ENCODE measurements around the gene ADD3. TPM values are rescaled to one million over a fixed set of nuclear protein-coding genes. Genes with fewer than 3 reads are reported as not detected.

The ADD3 gene
- total RNA-seq, 1 experiment from 2014 or later, result 86.7 TPM

- no peak for TF ChIP-seq ZNF281 (CRISPR knock-in tag; IDR thresholded peaks at IDR 0.05)
- no peak for TF ChIP-seq NR2C2 (CRISPR knock-in tag; IDR thresholded peaks at IDR 0.05)
- TF ChIP-seq FOXK1 (CRISPR knock-in tag; IDR thresholded peaks at IDR 0.05), result no peak
- TF ChIP-seq, protein P1, sequence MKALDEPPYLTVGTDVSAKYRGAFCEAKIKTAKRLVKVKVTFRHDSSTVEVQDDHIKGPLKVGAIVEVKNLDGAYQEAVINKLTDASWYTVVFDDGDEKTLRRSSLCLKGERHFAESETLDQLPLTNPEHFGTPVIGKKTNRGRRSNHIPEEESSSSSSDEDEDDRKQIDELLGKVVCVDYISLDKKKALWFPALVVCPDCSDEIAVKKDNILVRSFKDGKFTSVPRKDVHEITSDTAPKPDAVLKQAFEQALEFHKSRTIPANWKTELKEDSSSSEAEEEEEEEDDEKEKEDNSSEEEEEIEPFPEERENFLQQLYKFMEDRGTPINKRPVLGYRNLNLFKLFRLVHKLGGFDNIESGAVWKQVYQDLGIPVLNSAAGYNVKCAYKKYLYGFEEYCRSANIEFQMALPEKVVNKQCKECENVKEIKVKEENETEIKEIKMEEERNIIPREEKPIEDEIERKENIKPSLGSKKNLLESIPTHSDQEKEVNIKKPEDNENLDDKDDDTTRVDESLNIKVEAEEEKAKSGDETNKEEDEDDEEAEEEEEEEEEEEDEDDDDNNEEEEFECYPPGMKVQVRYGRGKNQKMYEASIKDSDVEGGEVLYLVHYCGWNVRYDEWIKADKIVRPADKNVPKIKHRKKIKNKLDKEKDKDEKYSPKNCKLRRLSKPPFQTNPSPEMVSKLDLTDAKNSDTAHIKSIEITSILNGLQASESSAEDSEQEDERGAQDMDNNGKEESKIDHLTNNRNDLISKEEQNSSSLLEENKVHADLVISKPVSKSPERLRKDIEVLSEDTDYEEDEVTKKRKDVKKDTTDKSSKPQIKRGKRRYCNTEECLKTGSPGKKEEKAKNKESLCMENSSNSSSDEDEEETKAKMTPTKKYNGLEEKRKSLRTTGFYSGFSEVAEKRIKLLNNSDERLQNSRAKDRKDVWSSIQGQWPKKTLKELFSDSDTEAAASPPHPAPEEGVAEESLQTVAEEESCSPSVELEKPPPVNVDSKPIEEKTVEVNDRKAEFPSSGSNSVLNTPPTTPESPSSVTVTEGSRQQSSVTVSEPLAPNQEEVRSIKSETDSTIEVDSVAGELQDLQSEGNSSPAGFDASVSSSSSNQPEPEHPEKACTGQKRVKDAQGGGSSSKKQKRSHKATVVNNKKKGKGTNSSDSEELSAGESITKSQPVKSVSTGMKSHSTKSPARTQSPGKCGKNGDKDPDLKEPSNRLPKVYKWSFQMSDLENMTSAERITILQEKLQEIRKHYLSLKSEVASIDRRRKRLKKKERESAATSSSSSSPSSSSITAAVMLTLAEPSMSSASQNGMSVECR (CRISPR knock-in tag; IDR thresholded peaks at IDR 0.05; ENCODE audit: borderline replicate concordance), result no peak
- no peak for TF ChIP-seq MYBL2 (CRISPR knock-in tag; IDR thresholded peaks at IDR 0.05)
- no peak for TF ChIP-seq ATF6 (CRISPR knock-in tag; IDR thresholded peaks at IDR 0.05)
- TF ChIP-seq, protein P2, sequence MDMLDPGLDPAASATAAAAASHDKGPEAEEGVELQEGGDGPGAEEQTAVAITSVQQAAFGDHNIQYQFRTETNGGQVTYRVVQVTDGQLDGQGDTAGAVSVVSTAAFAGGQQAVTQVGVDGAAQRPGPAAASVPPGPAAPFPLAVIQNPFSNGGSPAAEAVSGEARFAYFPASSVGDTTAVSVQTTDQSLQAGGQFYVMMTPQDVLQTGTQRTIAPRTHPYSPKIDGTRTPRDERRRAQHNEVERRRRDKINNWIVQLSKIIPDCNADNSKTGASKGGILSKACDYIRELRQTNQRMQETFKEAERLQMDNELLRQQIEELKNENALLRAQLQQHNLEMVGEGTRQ (CRISPR knock-in tag; IDR thresholded peaks at IDR 0.05), result no peak
- TF ChIP-seq, protein P3, sequence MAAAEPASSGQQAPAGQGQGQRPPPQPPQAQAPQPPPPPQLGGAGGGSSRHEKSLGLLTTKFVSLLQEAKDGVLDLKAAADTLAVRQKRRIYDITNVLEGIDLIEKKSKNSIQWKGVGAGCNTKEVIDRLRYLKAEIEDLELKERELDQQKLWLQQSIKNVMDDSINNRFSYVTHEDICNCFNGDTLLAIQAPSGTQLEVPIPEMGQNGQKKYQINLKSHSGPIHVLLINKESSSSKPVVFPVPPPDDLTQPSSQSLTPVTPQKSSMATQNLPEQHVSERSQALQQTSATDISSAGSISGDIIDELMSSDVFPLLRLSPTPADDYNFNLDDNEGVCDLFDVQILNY (CRISPR knock-in tag; IDR thresholded peaks at IDR 0.05), result no peak
- no peak for TF ChIP-seq MXD4 (CRISPR knock-in tag; IDR thresholded peaks at IDR 0.05; ENCODE audit: borderline replicate concordance)
- no peak for TF ChIP-seq PRRX2 (CRISPR knock-in tag; IDR thresholded peaks at IDR 0.05)
- TF ChIP-seq, protein P4, sequence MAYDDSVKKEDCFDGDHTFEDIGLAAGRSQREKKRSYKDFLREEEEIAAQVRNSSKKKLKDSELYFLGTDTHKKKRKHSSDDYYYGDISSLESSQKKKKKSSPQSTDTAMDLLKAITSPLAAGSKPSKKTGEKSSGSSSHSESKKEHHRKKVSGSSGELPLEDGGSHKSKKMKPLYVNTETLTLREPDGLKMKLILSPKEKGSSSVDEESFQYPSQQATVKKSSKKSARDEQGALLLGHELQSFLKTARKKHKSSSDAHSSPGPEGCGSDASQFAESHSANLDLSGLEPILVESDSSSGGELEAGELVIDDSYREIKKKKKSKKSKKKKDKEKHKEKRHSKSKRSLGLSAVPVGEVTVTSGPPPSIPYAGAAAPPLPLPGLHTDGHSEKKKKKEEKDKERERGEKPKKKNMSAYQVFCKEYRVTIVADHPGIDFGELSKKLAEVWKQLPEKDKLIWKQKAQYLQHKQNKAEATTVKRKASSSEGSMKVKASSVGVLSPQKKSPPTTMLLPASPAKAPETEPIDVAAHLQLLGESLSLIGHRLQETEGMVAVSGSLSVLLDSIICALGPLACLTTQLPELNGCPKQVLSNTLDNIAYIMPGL (CRISPR knock-in tag; IDR thresholded peaks at IDR 0.05), result no peak
- no peak for TF ChIP-seq TP53 (CRISPR knock-in tag; IDR thresholded peaks at IDR 0.05)
- TF ChIP-seq, protein P5, sequence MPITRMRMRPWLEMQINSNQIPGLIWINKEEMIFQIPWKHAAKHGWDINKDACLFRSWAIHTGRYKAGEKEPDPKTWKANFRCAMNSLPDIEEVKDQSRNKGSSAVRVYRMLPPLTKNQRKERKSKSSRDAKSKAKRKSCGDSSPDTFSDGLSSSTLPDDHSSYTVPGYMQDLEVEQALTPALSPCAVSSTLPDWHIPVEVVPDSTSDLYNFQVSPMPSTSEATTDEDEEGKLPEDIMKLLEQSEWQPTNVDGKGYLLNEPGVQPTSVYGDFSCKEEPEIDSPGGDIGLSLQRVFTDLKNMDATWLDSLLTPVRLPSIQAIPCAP (CRISPR knock-in tag; IDR thresholded peaks at IDR 0.05), result no peak
These were observed 61.8 kb downstream of the ADD3 start (continued) for GRCh38 chr10:110069502-110069982.

Data from WTC11 (cell line).